HG02943 (cell line): ENCODE measurements around the gene RGS11.
"Not testable (repeated sequence)": the region's sequence is repeated elsewhere in the genome, so short reads cannot be mapped to it uniquely, and the experiment has no call there.

Experiments used
- ATAC-seq: cut with Tn5 transposase; IDR thresholded peaks from one replicate; pipeline ENCODE4 v1.9.1; 2021; ENCODE audit warnings: mild to moderate bottlenecking, low read depth, moderate library complexity; ENCODE audit not compliant: unreplicated experiment

RGS11 gene

GRCh38 chr16:264440-264951, 11.2 kb downstream of the RGS11 start:
- ATAC-seq: no peak

GRCh38 chr16:263944-264343, 11.8 kb downstream of the RGS11 start:
- ATAC-seq: no peak

- no peak for ATAC-seq
Observed at GRCh38 chr16:263182-263774, 12.5 kb downstream of the RGS11 start.

- ATAC-seq: no peak
Observed at GRCh38 chr16:262121-262745, 13.5 kb downstream of the RGS11 start.

- ATAC-seq: no peak
Observed at GRCh38 chr16:261031-261691, 14.6 kb downstream of the RGS11 start.

- ATAC-seq: no peak
Observed at GRCh38 chr16:260326-260725, 15.4 kb downstream of the RGS11 start.

- no peak for ATAC-seq
Observed at GRCh38 chr16:259814-260253, 15.9 kb downstream of the RGS11 start.

- no peak for ATAC-seq
Observed at GRCh38 chr16:259226-259625, 16.5 kb downstream of the RGS11 start.

- not testable (repeated sequence) for ATAC-seq
Observed at GRCh38 chr16:258091-258490, 17.7 kb downstream of the RGS11 start.

GRCh38 chr16:255183-255582, 20.6 kb downstream of the RGS11 start:
- ATAC-seq: no peak

- no peak for ATAC-seq
Observed at GRCh38 chr16:254461-254860, 21.3 kb downstream of the RGS11 start.

- ATAC-seq: no peak
Observed at GRCh38 chr16:253833-254232, 21.9 kb downstream of the RGS11 start.

GRCh38 chr16:252366-253337, 23.1 kb downstream of the RGS11 start:
- ATAC-seq: no peak

- ATAC-seq: no peak
Observed at GRCh38 chr16:249431-249830, 26.3 kb downstream of the RGS11 start.

- ATAC-seq: no peak
Observed at GRCh38 chr16:247027-247426, 28.7 kb downstream of the RGS11 start.

GRCh38 chr16:245105-245504, 30.6 kb downstream of the RGS11 start:
- ATAC-seq: no peak

GRCh38 chr16:243348-243747, 32.4 kb downstream of the RGS11 start:
- no peak for ATAC-seq

- no peak for ATAC-seq
Observed at GRCh38 chr16:242281-242680, 33.5 kb downstream of the RGS11 start.

- ATAC-seq: no peak
Observed at GRCh38 chr16:240559-240958, 35.2 kb downstream of the RGS11 start.

GRCh38 chr16:239948-240277, 35.8 kb downstream of the RGS11 start:
- ATAC-seq: no peak
